Left cardiac atrium (tissue), 4 donors: ENCODE data around the gene HSD17B1. TPM values are rescaled to one million over a fixed set of nuclear protein-coding genes. Genes with fewer than 3 reads are reported as not detected.

ENCODE experiments used
- ATAC-seq, 2 donors: fragments of 200-7000 bp; cut with Tn5 transposase; one replicate each; pipeline ENCODE4 v1.9.1; 2020; ENCODE audit warnings: mild to moderate bottlenecking in 2 of 2, moderate library complexity in 2 of 2
- DNase-seq: peaks from one replicate; pipeline ENCODE4 v3.0.0-alpha.2; 2020
- intact Hi-C, 2 donors: fragments of 100-400 bp; cut with DNase I; formaldehyde crosslinking; loops; one replicate each; pipeline versions ENCODE4 v1.14.1 to v1.15.1; 2022 to 2023
- total RNA-seq, 2 donors: library from RNA; stranded (reverse); fragmentation: NEBNext Ultra II Directional; extraction: Animal tissue kit (Norgen Biotek cat#: 25700); gene quantifications; one replicate each; pipeline ENCODE4 v1.2.1, GENCODE V29; 2021
- donor health status: DM: no; HTN: yes; CAD: no.
- donor health status: DM: no; HTN: yes; CAD: no; lungs with severe emphysema.
- donor health status: DM: yes; HTN: yes; CAD: no.
- donor health status: Dilated cardiomyopathy.

The HSD17B1 gene
- total RNA-seq, 2 donors from 2014 or later, result 2.8 to 3.7 TPM

DNA sequence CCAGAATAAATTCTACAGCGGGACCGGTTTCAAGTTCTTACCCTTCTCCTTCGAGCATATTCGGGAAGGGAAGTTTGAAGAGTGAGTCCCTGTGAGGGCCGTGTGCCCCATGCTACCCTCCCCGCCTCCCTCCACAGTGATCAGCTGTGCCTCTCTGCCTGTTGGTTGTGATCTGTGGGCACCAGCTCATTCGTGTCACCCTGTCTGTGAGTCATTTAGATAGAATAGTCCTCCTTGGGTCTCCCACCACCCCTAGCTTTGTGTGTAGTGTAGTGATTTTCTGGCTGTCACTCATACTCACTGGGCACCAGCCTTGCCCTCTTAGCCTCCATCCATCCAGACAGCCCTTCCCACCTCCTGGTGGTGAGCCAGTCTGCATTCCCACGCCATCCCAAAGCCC, 31.7 kb upstream of the HSD17B1 start:
- intact Hi-C loops, result loop anchor here in 1 of 2 donors (10.0 kb wide), 1 partner anchor 96 kb away; the partner anchor contains the start of gene CAVIN1
- no peak for DNase-seq

GRCh38 chr17:42521666-42522262, 31.0 kb upstream of the HSD17B1 start:
- DNase-seq (no peak), ATAC-seq (no peak)
- intact Hi-C loops, result loop anchor here in 1 of 2 donors (10.0 kb wide), 1 partner anchor 97 kb away; the partner anchor contains the start of gene CAVIN1

More for the DNA sequence above, 31.7 kb upstream of the HSD17B1 start:
- no peak for ATAC-seq

DNA sequence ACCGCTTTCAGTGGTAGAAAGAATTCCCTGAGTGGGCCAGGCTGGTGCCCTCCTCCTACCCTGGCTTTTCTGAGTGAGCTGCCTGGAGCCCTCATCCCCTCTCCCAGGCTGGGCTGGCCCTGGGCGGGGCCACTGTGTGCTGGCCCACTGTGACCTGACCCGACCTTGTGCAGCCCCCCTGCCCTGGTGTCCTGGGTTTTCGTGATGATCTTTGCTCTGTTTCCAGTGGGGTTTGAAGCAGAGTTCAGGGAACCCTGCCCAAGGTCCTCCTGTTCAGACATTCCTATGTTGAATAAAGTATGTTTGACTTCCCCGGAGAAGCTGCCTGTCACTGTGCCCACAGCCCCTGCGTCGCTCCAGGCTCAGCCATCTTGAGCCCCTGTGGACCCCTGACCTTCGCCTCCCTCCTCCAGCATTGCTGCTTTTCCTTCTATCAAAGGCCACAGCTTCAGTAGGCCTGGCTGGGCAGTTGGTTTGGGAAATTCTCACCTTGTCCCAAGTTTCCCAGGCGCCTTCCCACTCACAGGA, 30.4 kb upstream of the HSD17B1 start:
- DNase-seq (no peak), ATAC-seq (no peak)
- intact Hi-C loops, result loop anchor here in 1 of 2 donors (10.0 kb wide), 1 partner anchor 98 kb away; the partner anchor contains the start of gene CAVIN1

DNA sequence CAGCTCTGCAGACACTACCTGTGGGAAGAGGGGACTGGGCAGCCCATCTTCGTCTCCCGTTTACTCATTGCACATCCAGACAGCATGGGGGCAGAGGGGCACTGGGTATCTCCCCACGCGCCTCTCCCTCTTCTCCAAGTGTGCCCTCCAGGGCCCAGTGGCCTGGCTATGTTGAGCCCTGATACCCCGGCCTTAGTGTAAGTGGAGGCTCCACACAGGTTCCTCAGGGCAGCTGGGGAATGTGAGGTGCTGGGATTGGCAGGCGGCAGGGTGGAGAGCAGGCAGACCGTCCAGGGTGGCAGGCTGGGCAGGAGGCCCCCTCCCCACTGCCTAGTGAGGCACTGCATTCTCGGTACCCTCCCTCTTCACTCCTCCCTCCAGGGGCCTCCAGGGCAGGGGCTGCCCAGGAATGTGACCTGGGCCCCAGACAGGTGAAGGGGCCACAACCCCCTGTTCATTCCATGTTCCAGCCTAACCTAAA, 29.9 kb upstream of the HSD17B1 start:
- ATAC-seq (no peak), DNase-seq (no peak)
- intact Hi-C loops, result loop anchor here in 1 of 2 donors (10.0 kb wide), 1 partner anchor 98 kb away; the partner anchor contains the start of gene CAVIN1

DNA sequence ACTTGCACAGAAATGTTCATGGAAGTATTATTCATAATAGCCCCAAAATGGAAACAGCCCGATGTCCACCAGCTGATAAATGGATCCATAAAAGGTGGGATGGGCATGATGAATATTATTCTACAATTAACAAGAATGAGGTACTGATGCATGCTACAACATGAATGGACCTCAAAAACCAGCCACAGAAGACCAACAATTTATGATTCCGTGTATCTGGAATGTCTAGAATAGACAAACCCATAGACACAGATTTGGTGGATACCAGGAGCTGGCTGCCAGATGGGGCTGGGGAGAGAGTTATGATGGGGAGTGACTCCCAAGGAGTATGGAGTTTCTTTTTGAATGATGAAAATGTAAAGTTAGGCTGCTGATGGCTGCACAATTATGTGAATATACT, 27.5 kb upstream of the HSD17B1 start:
- intact Hi-C loops, result loop anchor here (5.0 to 10.0 kb wide), 2 partner anchors 100 to 203 kb away; partner anchors contain the start of gene CAVIN1 (in 1 of the 2)
- ATAC-seq (no peak), DNase-seq (no peak)

- peak; percentile 67 to 68 for ATAC-seq
- intact Hi-C loops, result loop anchor here (5.0 to 10.0 kb wide), 2 partner anchors 101 to 204 kb away; partner anchors contain the start of gene CAVIN1 (in 1 of the 2)
- no peak for DNase-seq
These were observed 26.7 kb upstream of the HSD17B1 start for GRCh38 chr17:42526031-42526444.

DNA sequence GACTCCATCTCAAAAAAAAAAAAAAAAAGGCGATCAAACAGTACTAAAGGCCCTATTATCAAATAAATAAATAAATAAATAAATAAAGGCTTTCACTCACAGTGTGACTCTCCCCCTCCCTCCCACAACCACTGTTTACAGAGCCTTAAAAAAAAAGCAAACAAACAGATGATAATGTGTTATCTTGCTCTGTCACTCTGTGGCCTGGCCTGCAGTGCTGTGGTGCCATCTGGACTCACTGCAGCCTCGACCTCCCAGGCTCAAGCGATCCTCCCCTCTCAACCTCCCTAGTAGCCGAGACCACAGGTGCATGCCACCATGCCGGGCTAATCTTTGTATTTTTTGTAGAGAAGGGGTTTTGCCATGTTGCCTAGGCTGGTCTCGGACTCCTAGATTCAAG, 24.8 kb upstream of the HSD17B1 start:
- ATAC-seq (no peak), DNase-seq (no peak)

DNA sequence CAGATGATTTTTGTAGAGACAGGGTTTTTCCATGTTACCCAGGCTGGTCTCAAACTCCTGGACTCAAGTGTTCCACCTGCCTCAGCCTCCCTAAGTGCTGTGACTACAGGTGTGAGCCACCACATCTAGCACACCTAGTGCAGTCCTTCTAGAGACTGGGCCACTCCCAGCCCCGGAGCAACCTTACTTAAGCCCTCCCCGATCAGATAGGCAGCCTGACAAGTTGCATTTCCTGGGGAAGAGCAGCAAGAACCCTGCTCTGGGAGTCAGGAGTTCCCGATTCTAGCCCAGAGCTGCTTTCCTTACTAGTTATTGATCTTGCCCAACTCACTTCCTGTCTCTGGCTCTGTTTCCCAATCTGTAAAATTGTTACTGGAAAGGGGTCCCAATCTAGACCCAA, 23.7 kb upstream of the HSD17B1 start:
- DNase-seq, result no peak
- ATAC-seq, result no peak
- intact Hi-C loops, result loop anchor here (5.0 to 10.0 kb wide), 2 partner anchors 104 to 207 kb away; partner anchors contain the start of gene CAVIN1 (in 1 of the 2)

More for the DNA sequence above, 24.8 kb upstream of the HSD17B1 start:
- intact Hi-C loops, result loop anchor here (5.0 to 10.0 kb wide), 2 partner anchors 103 to 206 kb away; partner anchors contain the start of gene CAVIN1 (in 1 of the 2)

DNA sequence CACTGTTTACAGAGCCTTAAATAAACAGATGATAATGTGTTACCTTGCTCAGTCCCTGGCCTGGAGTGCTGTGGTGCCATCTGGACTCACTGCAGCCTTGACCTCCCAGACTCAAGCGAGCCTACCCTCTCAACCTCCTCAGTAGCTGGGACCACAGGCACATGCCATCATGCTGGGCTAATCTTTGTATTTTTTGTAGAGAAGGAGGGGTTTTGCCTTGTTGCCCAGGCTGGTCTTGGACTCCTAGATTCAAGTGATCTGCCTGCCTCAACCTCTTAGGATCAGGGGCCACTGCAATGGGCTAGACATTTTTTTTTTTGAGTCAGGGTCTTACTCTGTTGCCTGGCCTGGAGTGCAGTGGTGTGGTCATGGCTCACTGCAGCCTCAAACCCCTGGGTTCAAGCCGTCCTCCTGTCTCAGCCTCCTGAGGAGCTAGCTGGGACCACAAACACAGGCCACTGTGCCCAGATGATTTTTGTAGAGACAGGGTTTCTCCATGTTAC, 21.7 kb upstream of the HSD17B1 start:
- DNase-seq (no peak), ATAC-seq (no peak)
- intact Hi-C loops, result no loop called here

DNA sequence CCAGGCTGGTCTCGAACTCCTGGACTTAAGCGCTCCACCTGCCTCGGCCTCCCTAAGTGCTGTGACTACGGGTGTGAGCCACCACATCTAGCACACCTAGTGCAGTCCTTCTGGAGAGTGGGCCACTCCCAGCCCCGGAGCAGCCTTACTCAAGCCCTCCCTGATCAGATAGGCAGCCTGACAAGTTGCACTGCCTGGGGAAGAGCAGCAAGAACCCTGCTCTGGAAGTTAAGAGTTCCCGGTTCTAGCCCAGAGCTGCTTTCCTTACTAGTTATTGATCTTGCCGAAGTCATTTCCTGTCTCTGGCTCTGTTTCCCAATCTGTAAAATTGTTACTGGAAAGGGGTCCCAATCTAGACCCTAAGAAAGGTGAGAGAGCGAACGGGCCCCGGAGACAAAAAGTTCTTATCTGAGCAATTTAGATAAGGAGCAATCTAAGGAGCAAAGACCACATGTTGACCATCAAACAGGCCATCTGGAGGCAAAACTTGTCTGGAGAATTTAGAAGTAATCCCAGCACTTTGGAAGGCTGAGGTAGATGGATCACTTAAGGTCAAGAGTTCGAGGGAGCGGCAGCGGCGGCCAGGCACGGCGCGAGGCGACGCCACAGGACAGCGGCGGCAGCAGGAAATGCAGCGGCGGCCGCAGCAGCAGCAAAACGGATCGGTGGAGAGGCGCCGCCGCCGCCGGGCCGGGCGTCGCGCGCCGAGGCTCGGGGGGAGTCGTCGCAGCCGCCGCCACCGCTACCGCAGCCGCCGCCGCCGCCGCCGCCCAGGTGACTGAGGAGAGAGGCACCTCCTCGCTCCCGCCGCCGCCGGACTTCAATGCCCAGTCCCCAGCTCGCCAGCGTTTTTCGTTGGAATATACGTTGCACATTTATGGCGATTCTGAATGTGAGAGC, 21.0 kb upstream of the HSD17B1 start:
- peak; percentile 76 for DNase-seq
- peak; percentile 30 to 35 for ATAC-seq
- intact Hi-C loops, result no loop called here

DNA sequence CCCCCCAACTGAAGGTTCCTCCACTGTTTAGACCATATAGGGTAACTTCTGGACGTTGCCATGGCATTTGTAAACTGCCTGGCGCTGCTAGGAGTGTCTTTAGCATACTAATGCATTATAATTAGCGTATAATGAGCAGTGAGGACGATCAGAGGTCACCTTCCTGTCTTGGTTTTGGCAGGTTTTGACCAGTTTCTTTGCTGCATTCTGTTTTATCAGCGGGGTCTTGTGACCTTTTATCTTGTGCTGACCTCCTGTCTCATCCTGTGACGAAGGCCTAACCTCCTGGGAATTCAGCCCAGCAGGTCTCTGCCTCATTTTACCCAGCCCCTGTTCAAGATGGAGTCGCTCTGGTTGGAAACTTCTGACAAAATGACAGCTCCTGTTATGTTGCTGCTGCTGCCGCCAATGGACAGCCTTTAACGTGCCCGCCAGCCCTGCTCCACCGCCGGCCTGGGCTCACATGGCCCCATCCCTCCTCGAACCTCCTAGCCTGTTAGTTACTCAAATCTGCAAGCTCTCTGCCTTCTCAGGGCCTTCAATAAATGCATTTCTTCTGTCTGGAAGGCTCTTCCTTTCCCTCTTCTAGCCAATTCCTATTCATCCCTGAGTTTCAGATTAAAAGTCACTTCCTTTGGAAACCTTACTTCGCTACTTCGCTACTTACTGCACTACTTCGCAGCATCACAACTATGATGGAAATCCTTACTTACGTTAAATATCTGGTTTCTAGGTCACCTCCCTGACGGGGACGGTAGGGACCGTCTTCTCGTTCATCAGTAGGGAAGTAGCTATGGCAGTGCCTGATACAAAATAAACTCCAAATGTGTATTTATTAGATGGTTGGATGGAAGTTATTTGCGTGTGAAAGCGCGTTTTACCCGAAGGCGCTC, 17.3 kb upstream of the HSD17B1 start:
- DNase-seq, result no peak
- peak in 1 of 2 donors; percentile 3 for ATAC-seq
- intact Hi-C loops, result no loop called here

- ATAC-seq, result peak; percentile 90 to 93
- DNase-seq, result peak; percentile 98
- intact Hi-C loops, result no loop called here
These were observed 16.7 kb upstream of the HSD17B1 start, which contains the start of gene NAGLU for GRCh38 chr17:42536048-42536371. Gene NAGLU, plus strand, starts transcription at chr17:42536241. Its CDS starts 32 bp downstream, at chr17:42536273.

GRCh38 chr17:42536372-42537155, 16.2 kb upstream of the HSD17B1 start:
- intact Hi-C loops, result no loop called here
- ATAC-seq, result peak; percentile 73 to 78

DNA sequence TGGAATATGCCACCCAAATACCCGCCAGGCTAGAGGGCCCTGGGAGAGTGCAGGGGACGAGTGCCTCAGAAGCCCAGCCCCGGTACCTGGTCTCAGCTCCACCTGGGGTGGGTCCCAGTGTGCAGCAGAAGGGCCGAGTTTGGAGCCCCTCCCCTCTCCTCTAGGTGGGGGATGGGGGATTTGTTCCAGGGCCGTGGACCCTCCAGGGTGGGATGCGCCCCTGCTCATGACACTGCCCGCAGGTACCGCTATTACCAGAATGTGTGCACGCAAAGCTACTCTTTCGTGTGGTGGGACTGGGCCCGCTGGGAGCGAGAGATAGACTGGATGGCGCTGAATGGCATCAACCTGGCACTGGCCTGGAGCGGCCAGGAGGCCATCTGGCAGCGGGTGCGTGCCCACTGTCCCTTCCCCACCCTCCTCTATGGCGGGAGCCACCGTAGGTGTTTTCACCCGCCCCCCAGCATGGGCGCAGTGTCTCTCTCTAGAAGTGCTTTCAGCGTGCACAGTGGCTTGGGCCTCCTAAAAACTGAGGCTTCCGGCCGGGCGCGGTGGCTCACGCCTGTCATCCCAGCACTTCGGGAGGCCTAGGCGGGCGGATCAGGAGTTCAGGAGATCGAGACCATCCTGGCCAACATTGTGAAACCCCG, 15.4 kb upstream of the HSD17B1 start:
- DNase-seq, result no peak
- peak in 1 of 2 donors; percentile 3 for ATAC-seq
- intact Hi-C loops, result no loop called here

More at GRCh38 chr17:42536372-42537155, 16.2 kb upstream of the HSD17B1 start:
- DNase-seq, result peak; percentile 87

DNA sequence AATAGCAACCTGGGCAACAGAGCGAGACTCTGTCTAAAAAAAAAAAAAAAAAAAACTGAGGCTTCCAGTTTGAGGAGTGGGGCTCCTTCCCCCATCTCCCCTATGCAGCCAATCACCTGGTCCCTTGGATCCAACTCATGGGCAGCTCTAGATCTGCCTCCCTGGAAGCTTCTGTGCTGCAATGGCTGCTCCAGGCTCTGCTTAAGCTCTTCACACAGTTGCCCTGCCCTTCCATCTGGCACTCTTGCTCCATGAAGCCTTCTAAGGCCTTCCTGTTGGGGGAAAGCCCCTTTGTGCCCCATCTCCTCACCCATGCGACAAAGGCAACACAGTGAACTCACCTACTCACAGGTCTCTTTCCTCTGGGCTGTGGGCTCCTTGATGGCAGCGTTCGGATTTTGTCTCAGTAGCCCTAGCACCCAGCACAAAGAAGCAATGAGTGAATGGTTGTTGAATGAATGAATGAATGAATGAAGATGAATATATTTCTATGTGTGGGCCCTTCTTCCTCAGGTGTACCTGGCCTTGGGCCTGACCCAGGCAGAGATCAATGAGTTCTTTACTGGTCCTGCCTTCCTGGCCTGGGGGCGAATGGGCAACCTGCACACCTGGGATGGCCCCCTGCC, 14.8 kb upstream of the HSD17B1 start:
- no peak for DNase-seq
- intact Hi-C loops, result no loop called here
- no peak for ATAC-seq

- no peak for ATAC-seq
- intact Hi-C loops, result no loop called here
- no peak for DNase-seq
These were observed 14.2 kb upstream of the HSD17B1 start for GRCh38 chr17:42538482-42538881.
